ENCODE measurements around the gene FRAT2. TPM values are rescaled to one million over a fixed set of nuclear protein-coding genes. Genes with fewer than 3 reads are reported as not detected.
"Not testable (repeated sequence)": the region's sequence is repeated elsewhere in the genome, so short reads cannot be mapped to it uniquely, and the experiment has no call there.

The FRAT2 gene
- total RNA-seq, 1 donor from 2014 or later, result 11.2 TPM

- H3K27ac Mint-ChIP-seq, result peak overlapping the region; percentile 79
- peak overlapping the region; percentile 91 for H3K4me3 Mint-ChIP-seq
- H3K36me3 Mint-ChIP-seq (ENCODE audit: low read depth), result peaks cover 5% of the 10 kb centered on the region
- H3K27me3 Mint-ChIP-seq (ENCODE audit: insufficient read depth), result peaks cover 3% of the 10 kb centered on the region
- peaks cover 22% of the 10 kb centered on the region for H3K4me1 Mint-ChIP-seq (ENCODE audit: low read depth)
- intact Hi-C loops (cut with micrococcal nuclease), result loop anchor here (1.0 to 10.0 kb wide), 9 partner anchors 13 to 703 kb away; partner anchors contain the start of genes EXOSC1, FRAT2, LCOR and MMS19
- no peak for DNase-seq (ENCODE audit: low spot score)
- no peaks in the 10 kb centered on the region for H3K9me3 Mint-ChIP-seq
Measured at GRCh38 chr10:97291357-97292096, 43.0 kb downstream of the FRAT2 start.

- not testable (repeated sequence) for H3K27ac Mint-ChIP-seq; H3K9me3 Mint-ChIP-seq; H3K36me3 Mint-ChIP-seq (ENCODE audit: low read depth); DNase-seq (ENCODE audit: low spot score); H3K27me3 Mint-ChIP-seq (ENCODE audit: insufficient read depth)
- Mint-ChIP-seq H3K4me3 (peak overlapping the region; percentile 91), H3K4me1 (ENCODE audit: low read depth) (peaks cover 22% of the 10 kb centered on the region)
- intact Hi-C loops (cut with micrococcal nuclease), result loop anchor here (10.0 kb wide), 1 partner anchor 456 kb away; the partner anchor contains the start of gene LCOR
Measured at GRCh38 chr10:97290576-97291356, 43.8 kb downstream of the FRAT2 start.

DNA sequence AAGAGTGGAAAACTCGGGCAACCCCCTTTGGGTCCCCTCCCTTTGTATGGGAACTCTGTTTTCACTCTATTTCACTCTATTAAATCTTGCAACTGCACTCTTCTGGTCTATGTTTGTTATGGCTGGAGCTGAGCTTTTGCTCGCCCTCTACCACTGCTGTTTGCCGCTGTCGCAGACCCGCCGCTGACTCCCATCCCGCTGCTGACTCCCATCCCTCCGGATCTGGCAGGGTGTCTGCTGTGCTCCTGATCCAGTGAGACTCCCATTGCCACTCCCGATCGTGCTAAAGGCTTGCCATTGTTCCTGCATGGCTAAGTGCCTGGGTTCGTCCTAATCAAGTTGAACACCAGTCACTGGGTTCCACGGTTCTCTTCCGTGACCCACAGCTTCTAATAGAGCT, 44.5 kb downstream of the FRAT2 start:
- Mint-ChIP-seq H3K4me1 (ENCODE audit: low read depth) (peaks cover 22% of the 10 kb centered on the region), H3K27ac (peak overlapping the region; percentile 40)
- not testable (repeated sequence) for H3K9me3 Mint-ChIP-seq; DNase-seq (ENCODE audit: low spot score); H3K36me3 Mint-ChIP-seq (ENCODE audit: low read depth); H3K4me3 Mint-ChIP-seq; H3K27me3 Mint-ChIP-seq (ENCODE audit: insufficient read depth)
- intact Hi-C loops (cut with micrococcal nuclease), result loop anchor here (10.0 kb wide), 1 partner anchor 455 kb away; the partner anchor contains the start of gene LCOR

Other genes starting within 250 kb of the FRAT2 start
- 0.08 and 0.15 TPM in 2 replicates for gene SLIT1, start 148.8 kb downstream of the FRAT2 start, total RNA-seq
- 27.1 and 27.8 TPM in 2 replicates for gene ARHGAP19, start 42.1 kb downstream of the FRAT2 start, total RNA-seq
- gene FRAT1, start 15.5 kb downstream of the FRAT2 start, total RNA-seq, result 3.0 and 3.3 TPM in 2 replicates
- 99.9 and 104 TPM in 2 replicates for gene RRP12, start 66.6 kb upstream of the FRAT2 start, total RNA-seq
- gene PGAM1, start 91.5 kb upstream of the FRAT2 start, total RNA-seq, result 967 and 979 TPM in 2 replicates
- 55.3 and 57.1 TPM in 2 replicates for gene EXOSC1, start 111.3 kb upstream of the FRAT2 start, total RNA-seq
- 48.3 and 48.8 TPM in 2 replicates for gene ZDHHC16, start 111.4 kb upstream of the FRAT2 start, total RNA-seq
- 91.8 and 93.2 TPM in 2 replicates for gene MMS19, start 163.7 kb upstream of the FRAT2 start, total RNA-seq
- gene UBTD1, start 164.2 kb upstream of the FRAT2 start, total RNA-seq, result 1.7 and 1.8 TPM in 2 replicates
- gene ANKRD2, start 238.1 kb upstream of the FRAT2 start, total RNA-seq, result not detected in 2 replicates
- not detected in 2 replicates for gene HOGA1, start 249.7 kb upstream of the FRAT2 start, total RNA-seq

All from activated T-helper 1 cell treated with anti-CD3 and anti-CD28 coated beads, Interleukin-12 subunit alpha, Interleukin-12 subunit beta, Interleukin-2, Interleukin-4 antibody, amounts not matched to agents 30 ng/mL and 10 ng/mL and 1 ng/mL, durations not matched to agents 14 hours and 24 hours and 36 hours (primary cell).